ENCODE data around the gene MAML2. TPM values are rescaled to one million over a fixed set of nuclear protein-coding genes. Genes with fewer than 3 reads are reported as not detected.

MAML2 gene
- total and polyA plus RNA-seq, 2 of the 8 experiments (the other 6 are each of a cell fraction or from before 2014, with no cell fraction given) = 3.8 to 6.6 TPM

- no peaks in the 10 kb centered on the region for H4K20me1 ChIP-seq (replicated peaks in 1 of 2; ENCODE audit: control insufficient read depth in 1 of 2, insufficient read depth in 2 of 2, low read length in 2 of 2)
- CTCF ChIA-PET (ENCODE audit: partially characterized antibody) = interaction anchor here (1.0 kb wide), 1 partner anchor 35 kb away, joined by 4 read pairs; no protein-coding TSS in a partner anchor
- no peaks in the 10 kb centered on the region for H3K9me3 ChIP-seq (ENCODE audit: insufficient read depth in 2 of 2, low read depth in 1 of 2, low read length in 1 of 2)
- DNase-seq (ENCODE audit: low read depth in 1 of 2, low spot score in 2 of 2) (no peak), FAIRE-seq (no peak)
- H2BK20ac ChIP-seq (ENCODE audit: low read length) = no peak overlapping the region
- H2BK5ac ChIP-seq (ENCODE audit: low read depth, low read length) = no peak overlapping the region
- H3K9ac ChIP-seq (replicated peaks in 1 of 4; ENCODE audit: extremely low read depth in 1 of 4, low read depth in 3 of 4, low read length in 3 of 4) = no peak overlapping the region
- H4K5ac ChIP-seq (ENCODE audit: insufficient read length, low read depth, low read length) = no peak overlapping the region
- H3K79me1 ChIP-seq (ENCODE audit: low read depth, low read length) = no peaks in the 10 kb centered on the region; the same call in 1 of the 2 replicates
- no peak overlapping the region for H3K27ac ChIP-seq (ENCODE audit: low read depth, low read length)
- TF ChIP-seq ASH2L (IDR thresholded peaks at IDR 0.05; ENCODE audit: low read length) = no peak
- no peak for TF ChIP-seq TEAD4 (IDR thresholded peaks at IDR 0.05; ENCODE audit: low read depth, low read length)
- no peak for TF ChIP-seq PHF8 (conservative IDR thresholded peaks at IDR 0.05; ENCODE audit: low read depth, low read length)
- TF ChIP-seq NANOG (IDR thresholded peaks at IDR 0.05; ENCODE audit: insufficient read depth, low read depth, low read length, poor library complexity, severe bottlenecking) = no peak
- no peak for TF ChIP-seq SP1 (IDR thresholded peaks at IDR 0.05; ENCODE audit: low read depth, low read length)
- H2BK15ac ChIP-seq (ENCODE audit: low read length) = no peak overlapping the region
- no peak overlapping the region for H2AFZ ChIP-seq (ENCODE audit: low read length)
- no peak overlapping the region for H3K4ac ChIP-seq (replicated peaks; ENCODE audit: insufficient read length, low read depth, low read length)
- 85% methylated on average over 1 of the region's 1 CpG; no CpG with 5 or more reads in 1 of the 2 experiments for WGBS, 2 experiments (ENCODE audit: extremely low coverage in 1 of 2, insufficient coverage in 1 of 2, insufficient read length in 1 of 2, insufficient replicate concordance in 2 of 2, low coverage in 1 of 2, low lambda C conversion rate in 2 of 2, missing lambda C conversion rate in 1 of 2)
- H4K91ac ChIP-seq (replicated peaks; ENCODE audit: insufficient read length, low read length) = no peak overlapping the region
- H2BK120ac ChIP-seq (replicated peaks; ENCODE audit: low read depth, low read length) = no peak overlapping the region
- H3K4me2 ChIP-seq (ENCODE audit: insufficient read depth in 1 of 2, low read depth in 2 of 2, low read length in 2 of 2) = no peak overlapping the region
- no peak overlapping the region for H3K4me3 ChIP-seq (ENCODE audit: extremely low read depth in 1 of 4, insufficient read depth in 2 of 4, low read depth in 3 of 4, low read length in 4 of 4)
- H3K56ac ChIP-seq (replicated peaks; ENCODE audit: insufficient read length, low read depth, low read length) = no peak overlapping the region
- no peak overlapping the region for H3K18ac ChIP-seq (ENCODE audit: extremely low read depth, low read length)
- no peak overlapping the region for H2BK12ac ChIP-seq (ENCODE audit: low read depth, low read length)
- H3K36me3 ChIP-seq (ENCODE audit: control insufficient read depth in 2 of 4, insufficient read depth in 4 of 4, low read length in 3 of 4) = no peaks in the 10 kb centered on the region
- no peak overlapping the region for H4K8ac ChIP-seq (ENCODE audit: extremely low read depth, insufficient read depth, low read length)
- peaks cover 0 to 14% (median 10%) of the 10 kb centered on the region in 4 experiments; a peak in 5 of 7 replicates for H3K4me1 ChIP-seq (replicated peaks in 1 of 4; ENCODE audit: control insufficient read depth in 3 of 4, insufficient read depth in 4 of 4, low read length in 3 of 4)
- no peaks in the 10 kb centered on the region for H3K27me3 ChIP-seq (replicated peaks in 1 of 4; ENCODE audit: control insufficient read depth in 3 of 4, extremely low read depth in 1 of 4, insufficient read depth in 3 of 4, low read length in 3 of 4)
- H3K79me2 ChIP-seq (ENCODE audit: control insufficient read depth in 1 of 2, insufficient read depth in 2 of 2, low read length in 2 of 2) = no peaks in the 10 kb centered on the region
- no peak overlapping the region for H3K14ac ChIP-seq (ENCODE audit: insufficient read length)
- POLR2A ChIA-PET (ENCODE audit: partially characterized antibody) = no interaction called here
- H2AK5ac ChIP-seq (ENCODE audit: low read depth, low read length) = no peak overlapping the region
- no peaks in the 10 kb centered on the region for H3K23me2 ChIP-seq (ENCODE audit: low read depth, low read length)
- no peak overlapping the region for H3K23ac ChIP-seq (ENCODE audit: insufficient read length)
Observed at GRCh38 chr11:96303064-96303463, 39.9 kb downstream of the MAML2 start.
